HFF-Myc (cell line): ENCODE data around the gene SERPINE2.

Experiments
- DNase-seq: peaks from one replicate; pipeline ENCODE4 v3.0.0-alpha.2; 2011; ENCODE audit warnings: low read depth; ENCODE audit errors: extremely low read depth
- H3K4me3 ChIP-seq: replicated peaks from 2 replicates; pipeline ENCODE4 v1.5.1; 2011; ENCODE audit warnings: low read depth, mild to moderate bottlenecking, control low read depth, low read length
- CTCF ChIP-seq: IDR thresholded peaks from 2 replicates; pipeline ENCODE4 v1.5.1; 2012; ENCODE audit warnings: mild to moderate bottlenecking, low read depth, low read length, control low read depth; ENCODE audit errors: missing control alignments

The SERPINE2 gene

GRCh38 chr2:224078656-224079055 is 39.6 kb upstream of the SERPINE2 start:
- no peak overlapping the region for H3K4me3 ChIP-seq
- no peak for TF ChIP-seq CTCF
- no peak for DNase-seq

- no peak overlapping the region for H3K4me3 ChIP-seq
- no peak for DNase-seq
- no peak for TF ChIP-seq CTCF
Measured at GRCh38 chr2:224077773-224078507, 38.9 kb upstream of the SERPINE2 start.

- no peak overlapping the region for H3K4me3 ChIP-seq
- DNase-seq: no peak
- TF ChIP-seq CTCF: no peak
Measured at GRCh38 chr2:224075588-224075987, 36.5 kb upstream of the SERPINE2 start.

GRCh38 chr2:224073676-224074075 is 34.6 kb upstream of the SERPINE2 start:
- no peak overlapping the region for H3K4me3 ChIP-seq
- no peak for DNase-seq
- TF ChIP-seq CTCF: no peak

GRCh38 chr2:224072541-224073188 is 33.6 kb upstream of the SERPINE2 start:
- no peak for TF ChIP-seq CTCF
- no peak for DNase-seq
- no peak overlapping the region for H3K4me3 ChIP-seq

GRCh38 chr2:224069172-224069571 is 30.1 kb upstream of the SERPINE2 start:
- no peak overlapping the region for H3K4me3 ChIP-seq
- TF ChIP-seq CTCF: no peak
- DNase-seq: no peak
